ENCODE measurements around the gene ESRRA. TPM values are rescaled to one million over a fixed set of nuclear protein-coding genes. Genes with fewer than 3 reads are reported as not detected.

Gene ESRRA
- total and polyA plus RNA-seq, 9 of the 15 experiments (the other 6 are each of a cell fraction or from before 2014, with no cell fraction given), result 0.27 to 89.7 (median 23.7) TPM

DNA sequence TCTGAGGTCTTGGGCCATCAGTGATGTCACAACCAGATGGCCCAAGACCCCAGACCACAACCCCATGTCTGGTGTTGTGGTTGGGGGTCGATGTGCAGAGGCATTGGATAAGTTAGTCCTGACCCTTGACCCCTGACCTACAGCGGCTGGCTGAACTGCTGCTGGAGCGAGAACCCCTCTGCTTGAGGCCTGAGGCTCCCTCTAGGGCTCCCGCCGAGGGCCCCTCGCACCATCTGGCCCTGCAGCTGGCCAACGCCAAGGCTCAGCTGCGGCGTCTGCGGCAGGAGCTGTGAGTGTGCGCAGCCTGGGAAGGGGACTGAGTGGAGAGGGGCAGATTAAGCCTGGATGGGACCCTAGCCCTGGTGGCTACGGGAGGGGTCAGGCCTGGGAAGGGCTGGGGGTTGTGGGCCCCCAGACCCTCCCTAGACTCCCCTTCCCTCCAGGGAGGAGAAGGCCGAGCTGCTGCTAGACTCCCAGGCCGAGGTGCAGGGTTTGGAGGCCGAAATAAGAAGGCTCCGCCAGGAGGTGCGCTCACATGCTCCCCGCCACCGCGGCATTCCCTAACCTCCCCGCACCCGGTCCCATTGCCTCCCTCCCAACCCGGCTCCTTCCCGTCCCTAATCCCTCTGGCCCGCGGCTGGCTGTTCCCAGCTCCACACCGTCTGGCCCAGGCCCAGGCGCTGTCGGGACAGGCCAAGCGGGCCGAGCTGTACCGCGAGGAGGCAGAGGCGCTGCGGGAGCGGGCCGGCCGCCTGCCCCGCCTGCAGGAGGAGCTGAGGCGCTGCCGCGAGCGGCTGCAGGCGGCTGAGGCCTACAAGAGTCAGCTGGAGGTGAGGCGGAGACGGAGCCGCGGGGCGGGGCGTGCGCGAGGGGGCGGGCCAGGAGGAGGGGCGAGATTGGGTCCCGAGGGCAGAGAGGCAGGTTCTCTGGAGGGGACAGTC, 36.8 kb downstream of the ESRRA start:
- FAIRE-seq, result no peak
- ChIA-PET POLR2A (interaction anchor here (0.6 to 2.6 kb wide), 12 partner anchors 11 to 523 kb away, joined by 3 to 20 read pairs (median 3); partner anchors contain the start of genes PRDX5 and TRMT112), CTCF (ENCODE audit: low intra/inter-chr PET ratio) (interaction anchor here (0.6 to 2.0 kb wide), 3 partner anchors 14 to 1229 kb away, joined by 4 to 8 read pairs (median 4); partner anchors contain the start of genes PRDX5 and TRMT112)
- peak overlapping the region; percentile 54 for H3K27ac ChIP-seq (ENCODE audit: extremely low read depth, low read depth, low read length)
- no peaks in the 10 kb centered on the region for H3K79me2 ChIP-seq (ENCODE audit: control insufficient read depth, insufficient read depth, low read length)
- no peaks in the 10 kb centered on the region for H3K27me3 ChIP-seq (ENCODE audit: control insufficient read depth in 2 of 2, insufficient read depth in 2 of 2, low read length in 2 of 2)
- peak overlapping the region; percentile 77 for H2AFZ ChIP-seq (ENCODE audit: low read depth, low read length)
- ATAC-seq, result peak; percentile 95
- 18% methylated on average over 49 of the region's 55 CpGs for WGBS (ENCODE audit: insufficient coverage, low coverage, missing lambda C conversion rate)
- peak; percentile 95 to 97 (median 96) for DNase-seq (ENCODE audit: extremely low read depth in 1 of 4, low spot score in 3 of 4)
- peaks cover 26 to 54% of the 10 kb centered on the region in 2 experiments; a peak in 4 of 5 replicates for H3K4me1 ChIP-seq (replicated peaks in 1 of 2; ENCODE audit: control insufficient read depth in 2 of 2, insufficient read depth in 2 of 2, low read length in 2 of 2)
- peak overlapping the region; percentile 51 for H3K4me2 ChIP-seq (ENCODE audit: insufficient read depth, low read length)
- peak overlapping the region; percentile 39 for H3K4me3 ChIP-seq
- H3K9ac ChIP-seq (ENCODE audit: insufficient read depth in 1 of 2, low read depth in 2 of 2, low read length in 2 of 2), result peak overlapping the region; percentile 56 to 84
- intact Hi-C loops (cut with micrococcal nuclease) (loop anchor here (2.0 kb wide), 1 partner anchor 37 kb away; the partner anchor contains the start of gene ESRRA), in situ Hi-C loops (cut with MboI) (no loop called here)
- H4K20me1 ChIP-seq (replicated peaks; ENCODE audit: control insufficient read depth, insufficient read depth, low read length), result no peaks in the 10 kb centered on the region; the same call in 1 of the 2 replicates
- no peaks in the 10 kb centered on the region for H3K9me1 ChIP-seq (ENCODE audit: control insufficient read depth, insufficient read depth, low read length)
- BruUV-seq (replicated peaks), result no TSS peak
- H3K36me3 ChIP-seq (ENCODE audit: control insufficient read depth, insufficient read depth, low read length), result no peaks in the 10 kb centered on the region
- no peaks in the 10 kb centered on the region for H3K9me3 ChIP-seq (replicated peaks; ENCODE audit: control insufficient read depth, insufficient read depth, low read depth, low read length)
- TF ChIP-seq CBFB (CRISPR knock-in tag; IDR thresholded peaks at IDR 0.05) (no peak), CREM (IDR thresholded peaks at IDR 0.05; ENCODE audit: low read depth) (no peak), POLR2AphosphoS5 (IDR thresholded peaks at IDR 0.05; ENCODE audit: control insufficient read depth, insufficient read depth, low read depth, low read length) (no peak), CEBPG (CRISPR knock-in tag; IDR thresholded peaks at IDR 0.05) (no peak), CEBPG (tag; conservative IDR thresholded peaks at IDR 0.05 in 1 of 2, IDR thresholded peaks at IDR 0.05 in 1 of 2) (no peak), ZBTB1 (CRISPR knock-in tag; IDR thresholded peaks at IDR 0.05; ENCODE audit: borderline replicate concordance, low read depth) (no peak), ELF2 (CRISPR knock-in tag; IDR thresholded peaks at IDR 0.05) (no peak), SNIP1 (IDR thresholded peaks at IDR 0.05; ENCODE audit: low read depth) (no peak), SLC30A9 (CRISPR knock-in tag; IDR thresholded peaks at IDR 0.05) (no peak), KDM2B (CRISPR knock-in tag; IDR thresholded peaks at IDR 0.05) (peak; percentile 15; the same call in 1 of the 2 replicates), RAD21 (CRISPR knock-in tag; conservative IDR thresholded peaks at IDR 0.05 in 1 of 2, IDR thresholded peaks at IDR 0.05 in 1 of 2) (peak; percentile 42 to 67), ZNF431 (CRISPR knock-in tag; IDR thresholded peaks at IDR 0.05) (0 out of 2 replicates have a peak, but pooled peaks have one; percentile 32), ZNF436 (CRISPR knock-in tag; IDR thresholded peaks at IDR 0.05) (no peak)
- TF ChIP-seq, protein P1, sequence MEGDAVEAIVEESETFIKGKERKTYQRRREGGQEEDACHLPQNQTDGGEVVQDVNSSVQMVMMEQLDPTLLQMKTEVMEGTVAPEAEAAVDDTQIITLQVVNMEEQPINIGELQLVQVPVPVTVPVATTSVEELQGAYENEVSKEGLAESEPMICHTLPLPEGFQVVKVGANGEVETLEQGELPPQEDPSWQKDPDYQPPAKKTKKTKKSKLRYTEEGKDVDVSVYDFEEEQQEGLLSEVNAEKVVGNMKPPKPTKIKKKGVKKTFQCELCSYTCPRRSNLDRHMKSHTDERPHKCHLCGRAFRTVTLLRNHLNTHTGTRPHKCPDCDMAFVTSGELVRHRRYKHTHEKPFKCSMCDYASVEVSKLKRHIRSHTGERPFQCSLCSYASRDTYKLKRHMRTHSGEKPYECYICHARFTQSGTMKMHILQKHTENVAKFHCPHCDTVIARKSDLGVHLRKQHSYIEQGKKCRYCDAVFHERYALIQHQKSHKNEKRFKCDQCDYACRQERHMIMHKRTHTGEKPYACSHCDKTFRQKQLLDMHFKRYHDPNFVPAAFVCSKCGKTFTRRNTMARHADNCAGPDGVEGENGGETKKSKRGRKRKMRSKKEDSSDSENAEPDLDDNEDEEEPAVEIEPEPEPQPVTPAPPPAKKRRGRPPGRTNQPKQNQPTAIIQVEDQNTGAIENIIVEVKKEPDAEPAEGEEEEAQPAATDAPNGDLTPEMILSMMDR (IDR thresholded peaks at IDR 0.05 in 2 of 3, conservative IDR thresholded peaks at IDR 0.05 in 1 of 3; ENCODE audit: insufficient read depth in 2 of 3, low read depth in 1 of 3, low read length in 3 of 3), result peak; percentile 57 to 96 (median 75)
- TF ChIP-seq, protein P2, sequence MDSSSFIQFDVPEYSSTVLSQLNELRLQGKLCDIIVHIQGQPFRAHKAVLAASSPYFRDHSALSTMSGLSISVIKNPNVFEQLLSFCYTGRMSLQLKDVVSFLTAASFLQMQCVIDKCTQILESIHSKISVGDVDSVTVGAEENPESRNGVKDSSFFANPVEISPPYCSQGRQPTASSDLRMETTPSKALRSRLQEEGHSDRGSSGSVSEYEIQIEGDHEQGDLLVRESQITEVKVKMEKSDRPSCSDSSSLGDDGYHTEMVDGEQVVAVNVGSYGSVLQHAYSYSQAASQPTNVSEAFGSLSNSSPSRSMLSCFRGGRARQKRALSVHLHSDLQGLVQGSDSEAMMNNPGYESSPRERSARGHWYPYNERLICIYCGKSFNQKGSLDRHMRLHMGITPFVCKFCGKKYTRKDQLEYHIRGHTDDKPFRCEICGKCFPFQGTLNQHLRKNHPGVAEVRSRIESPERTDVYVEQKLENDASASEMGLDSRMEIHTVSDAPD (CRISPR knock-in tag; IDR thresholded peaks at IDR 0.05), result 0 out of 2 replicates have a peak, but pooled peaks have one; percentile 48
- TF ChIP-seq, protein P3, sequence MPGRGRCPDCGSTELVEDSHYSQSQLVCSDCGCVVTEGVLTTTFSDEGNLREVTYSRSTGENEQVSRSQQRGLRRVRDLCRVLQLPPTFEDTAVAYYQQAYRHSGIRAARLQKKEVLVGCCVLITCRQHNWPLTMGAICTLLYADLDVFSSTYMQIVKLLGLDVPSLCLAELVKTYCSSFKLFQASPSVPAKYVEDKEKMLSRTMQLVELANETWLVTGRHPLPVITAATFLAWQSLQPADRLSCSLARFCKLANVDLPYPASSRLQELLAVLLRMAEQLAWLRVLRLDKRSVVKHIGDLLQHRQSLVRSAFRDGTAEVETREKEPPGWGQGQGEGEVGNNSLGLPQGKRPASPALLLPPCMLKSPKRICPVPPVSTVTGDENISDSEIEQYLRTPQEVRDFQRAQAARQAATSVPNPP (IDR thresholded peaks at IDR 0.05; ENCODE audit: borderline replicate concordance, insufficient read depth, insufficient read length), result no peak
